AG10803 (cell line): ENCODE measurements around the gene SAMD4A.

ENCODE experiments used
- DNase-seq: peaks from one replicate; pipeline ENCODE4 v3.0.0; 2010; ENCODE audit warnings: low read depth
- H3K4me3 ChIP-seq: 2 replicates; pipeline ENCODE4 v1.5.1; 2011; ENCODE audit warnings: mild to moderate bottlenecking, low read length, control low read depth
- CTCF ChIP-seq: conservative IDR thresholded peaks from 2 replicates; pipeline ENCODE4 v1.5.1; 2011; ENCODE audit warnings: mild to moderate bottlenecking, low read length, control low read depth, inconsistent platforms

Gene SAMD4A

GRCh38 chr14:54715811-54716210 lies 148.9 kb downstream of the SAMD4A start:
- TF ChIP-seq CTCF, result no peak
- H3K4me3 ChIP-seq, result no peak overlapping the region
- DNase-seq, result peak; percentile 58

GRCh38 chr14:54716862-54717261 lies 149.9 kb downstream of the SAMD4A start:
- H3K4me3 ChIP-seq, result no peak overlapping the region
- no peak for DNase-seq
- TF ChIP-seq CTCF, result no peak

GRCh38 chr14:54718046-54718445 lies 151.1 kb downstream of the SAMD4A start:
- no peak for TF ChIP-seq CTCF
- no peak for DNase-seq
- H3K4me3 ChIP-seq, result no peak overlapping the region

GRCh38 chr14:54719406-54719805 lies 152.5 kb downstream of the SAMD4A start:
- no peak for TF ChIP-seq CTCF
- peak; percentile 35 for DNase-seq
- H3K4me3 ChIP-seq, result no peak overlapping the region

- DNase-seq, result peak; percentile 17
- H3K4me3 ChIP-seq, result no peak overlapping the region
- TF ChIP-seq CTCF, result peak; percentile 47
These were observed 156.0 kb downstream of the SAMD4A start for GRCh38 chr14:54722791-54723432.

GRCh38 chr14:54724123-54724522 lies 157.2 kb downstream of the SAMD4A start:
- DNase-seq, result no peak

More at GRCh38 chr14:54724123-54724522, 157.2 kb downstream of the SAMD4A start:
- H3K4me3 ChIP-seq, result no peak overlapping the region
- TF ChIP-seq CTCF, result no peak
